Neuronal stem cell (in vitro differentiated cells): ENCODE data around the gene NRXN3.

Experiments used
- DNase-seq: peaks from one replicate; pipeline ENCODE4 v3.0.0-alpha.2; 2013; ENCODE audit warnings: low spot score
- H2AFZ ChIP-seq: one replicate; pipeline ENCODE4 v1.6.1; 2013; ENCODE audit warnings: mild to moderate bottlenecking, low read length, inconsistent platforms
- H2AK5ac ChIP-seq: 2 replicates; pipeline ENCODE4 v1.6.1; 2013; ENCODE audit warnings: low read depth, mild to moderate bottlenecking, inconsistent platforms, low read length, moderate library complexity, mixed read lengths
- H2BK120ac ChIP-seq: 2 replicates; pipeline ENCODE4 v1.6.1; 2013; ENCODE audit warnings: low read depth, mild to moderate bottlenecking, inconsistent platforms, low read length, moderate library complexity, mixed read lengths
- H2BK12ac ChIP-seq: one replicate; pipeline ENCODE4 v1.6.1; 2013; ENCODE audit warnings: low read length, inconsistent platforms
- H2BK15ac ChIP-seq: 2 replicates; pipeline ENCODE4 v1.6.1; 2013; ENCODE audit warnings: mild to moderate bottlenecking, low read length, inconsistent platforms, mixed read lengths
- H2BK5ac ChIP-seq: one replicate; pipeline ENCODE4 v1.6.1; 2013; ENCODE audit warnings: inconsistent platforms, mild to moderate bottlenecking, low read length, moderate library complexity
- H3K14ac ChIP-seq: one replicate; pipeline ENCODE4 v1.6.1; 2013; ENCODE audit warnings: low read length, inconsistent platforms
- H3K18ac ChIP-seq: 2 replicates; pipeline ENCODE4 v1.6.1; 2013; ENCODE audit warnings: low read length, inconsistent platforms
- H3K23ac ChIP-seq: 2 replicates; pipeline ENCODE4 v1.6.1; 2013; ENCODE audit warnings: low read depth, mild to moderate bottlenecking, mixed read lengths, low read length, inconsistent platforms; ENCODE audit not compliant: poor library complexity
- H3K27ac ChIP-seq: replicated peaks from 3 replicates; pipeline ENCODE4 v1.5.1; 2013; ENCODE audit warnings: low read length, inconsistent platforms
- H3K27me3 ChIP-seq, 3 experiments: 2 replicates each; pipeline ENCODE4 v1.6.1; 2013; ENCODE audit warnings: low read length in 3 of 3, mild to moderate bottlenecking in 2 of 3, inconsistent platforms in 1 of 3, low read depth in 1 of 3, mixed read lengths in 1 of 3, moderate library complexity in 1 of 3; ENCODE audit not compliant: control insufficient read depth in 3 of 3, insufficient read depth in 3 of 3
- H3K36me3 ChIP-seq, 2 donors: replicated peaks in 1 of 2; 2 replicates each; pipeline ENCODE4 v1.6.1; 2013; ENCODE audit warnings: low read length in 2 of 2; ENCODE audit not compliant: control insufficient read depth in 2 of 2, insufficient read depth in 2 of 2
- H3K4ac ChIP-seq: 2 replicates; pipeline ENCODE4 v1.6.1; 2013; ENCODE audit warnings: inconsistent platforms, mild to moderate bottlenecking, low read length, moderate library complexity
- H3K4me1 ChIP-seq, 2 donors: 1 replicate in 1 of 2; 2 replicates in 1 of 2; pipeline ENCODE4 v1.6.1; 2013; ENCODE audit warnings: low read length in 2 of 2, low read depth in 1 of 2; ENCODE audit not compliant: control insufficient read depth in 2 of 2, insufficient read depth in 1 of 2
- H3K4me2 ChIP-seq: one replicate; pipeline ENCODE4 v1.6.1; 2013; ENCODE audit warnings: mild to moderate bottlenecking, low read length, inconsistent platforms; ENCODE audit not compliant: insufficient read depth, poor library complexity, severe bottlenecking
- H3K4me3 ChIP-seq, 2 donors: 2 replicates each; pipeline ENCODE4 v1.5.1; 2013; ENCODE audit warnings: low read length in 2 of 2, mild to moderate bottlenecking in 2 of 2, inconsistent platforms in 1 of 2, moderate library complexity in 1 of 2
- H3K79me1 ChIP-seq: one replicate; pipeline ENCODE4 v1.6.1; 2013; ENCODE audit warnings: low read depth, mild to moderate bottlenecking, inconsistent platforms, low read length, moderate library complexity
- H3K9ac ChIP-seq: one replicate; pipeline ENCODE4 v1.6.1; 2013; ENCODE audit warnings: mild to moderate bottlenecking, low read depth, low read length, inconsistent platforms; ENCODE audit not compliant: poor library complexity
- H3K9me3 ChIP-seq, 2 donors: replicated peaks in 1 of 2; 2 replicates each; pipeline versions ENCODE3 to v1.6.1; 2013; ENCODE audit warnings: low read length in 2 of 2, mild to moderate bottlenecking in 2 of 2, inconsistent platforms in 1 of 2, low read depth in 1 of 2, mixed read lengths in 1 of 2, moderate library complexity in 1 of 2; ENCODE audit not compliant: control insufficient read depth in 2 of 2, insufficient read depth in 1 of 2
- H4K8ac ChIP-seq: one replicate; pipeline ENCODE4 v1.6.1; 2013; ENCODE audit warnings: low read depth, mild to moderate bottlenecking, inconsistent platforms, low read length, moderate library complexity
- H4K91ac ChIP-seq: one replicate; pipeline ENCODE4 v1.6.1; 2013; ENCODE audit warnings: low read length, low read depth, mild to moderate bottlenecking, inconsistent platforms; ENCODE audit not compliant: poor library complexity
- WGBS, 2 donors: extraction: QIAGEN DNeasy Blood & Tissue Kit; methylation state at CpG; one replicate each; pipeline ENCODE4 v1.1.7; 2013; ENCODE audit warnings: missing lambda C conversion rate in 2 of 2, mixed read lengths in 1 of 2; ENCODE audit not compliant: insufficient read length in 2 of 2, insufficient replicate concordance in 1 of 2; ENCODE audit errors: extremely low coverage in 2 of 2; 5-methylcytosine and 5-hydroxymethylcytosine counted together

Gene NRXN3

GRCh38 chr14:78143489-78144145 is 26.6 kb upstream of the NRXN3 start:
- H3K27me3 ChIP-seq: no peaks in the 10 kb centered on the region
- no CpG with 5 or more reads among the region's 7 CpGs for WGBS, 2 donors
- no peak overlapping the region for H2BK12ac ChIP-seq
- no peak overlapping the region for H3K9ac ChIP-seq
- H3K36me3 ChIP-seq: no peaks in the 10 kb centered on the region
- H3K79me1 ChIP-seq: no peaks in the 10 kb centered on the region
- no peak overlapping the region for H3K4me3 ChIP-seq
- H4K91ac ChIP-seq: no peak overlapping the region
- no peak overlapping the region for H3K18ac ChIP-seq
- H3K9me3 ChIP-seq: no peaks in the 10 kb centered on the region
- no peak overlapping the region for H2AK5ac ChIP-seq
- H3K23ac ChIP-seq: no peak overlapping the region
- H3K27ac ChIP-seq: no peak overlapping the region
- no peak overlapping the region for H3K4me2 ChIP-seq
- no peak overlapping the region for H3K4ac ChIP-seq
- H2BK120ac ChIP-seq: no peak overlapping the region
- H2BK15ac ChIP-seq: no peak overlapping the region
- no peak overlapping the region for H2AFZ ChIP-seq
- H4K8ac ChIP-seq: no peak overlapping the region
- DNase-seq: no peak
- H2BK5ac ChIP-seq: no peak overlapping the region
- H3K4me1 ChIP-seq: no peaks in the 10 kb centered on the region
- H3K14ac ChIP-seq: no peak overlapping the region

GRCh38 chr14:78152201-78153063 is 17.7 kb upstream of the NRXN3 start:
- H2BK5ac ChIP-seq: no peak overlapping the region
- no peak overlapping the region for H3K4me3 ChIP-seq
- no peak overlapping the region for H3K14ac ChIP-seq
- no peaks in the 10 kb centered on the region for H3K4me1 ChIP-seq
- H3K4me2 ChIP-seq: no peak overlapping the region
- no peak overlapping the region for H3K27ac ChIP-seq
- no peak overlapping the region for H3K9ac ChIP-seq
- no CpG with 5 or more reads among the region's 14 CpGs for WGBS, 2 donors
- H4K91ac ChIP-seq: no peak overlapping the region
- no peak overlapping the region for H2BK15ac ChIP-seq
- no peaks in the 10 kb centered on the region for H3K9me3 ChIP-seq
- H3K23ac ChIP-seq: no peak overlapping the region
- H3K4ac ChIP-seq: no peak overlapping the region
- no peak overlapping the region for H4K8ac ChIP-seq
- H2BK12ac ChIP-seq: no peak overlapping the region
- H3K27me3 ChIP-seq: no peaks in the 10 kb centered on the region
- DNase-seq: no peak
- H3K18ac ChIP-seq: no peak overlapping the region
- no peak overlapping the region for H2AK5ac ChIP-seq
- no peak overlapping the region for H2BK120ac ChIP-seq
- H2AFZ ChIP-seq: no peak overlapping the region
- no peaks in the 10 kb centered on the region for H3K36me3 ChIP-seq
- no peaks in the 10 kb centered on the region for H3K79me1 ChIP-seq

- H3K4me2 ChIP-seq: no peak overlapping the region
- no peaks in the 10 kb centered on the region for H3K4me1 ChIP-seq
- no peak overlapping the region for H2AK5ac ChIP-seq
- no peaks in the 10 kb centered on the region for H3K27me3 ChIP-seq
- H3K18ac ChIP-seq: no peak overlapping the region
- H2BK5ac ChIP-seq: no peak overlapping the region
- H3K14ac ChIP-seq: no peak overlapping the region
- no peak overlapping the region for H2AFZ ChIP-seq
- no peak overlapping the region for H2BK120ac ChIP-seq
- no peaks in the 10 kb centered on the region for H3K79me1 ChIP-seq
- H3K4me3 ChIP-seq: no peak overlapping the region
- no peak overlapping the region for H3K9ac ChIP-seq
- no peak overlapping the region for H2BK12ac ChIP-seq
- DNase-seq: no peak
- H2BK15ac ChIP-seq: no peak overlapping the region
- no peak overlapping the region for H3K23ac ChIP-seq
- no peaks in the 10 kb centered on the region for H3K9me3 ChIP-seq
- H4K91ac ChIP-seq: no peak overlapping the region
- no peaks in the 10 kb centered on the region for H3K36me3 ChIP-seq
- H3K4ac ChIP-seq: no peak overlapping the region
- no peak overlapping the region for H3K27ac ChIP-seq
- H4K8ac ChIP-seq: no peak overlapping the region
These were observed 17.2 kb upstream of the NRXN3 start for GRCh38 chr14:78153064-78153341.

- no peak for DNase-seq
- no peak overlapping the region for H4K8ac ChIP-seq
- H3K18ac ChIP-seq: no peak overlapping the region
- no peak overlapping the region for H2BK5ac ChIP-seq
- H3K27ac ChIP-seq: no peak overlapping the region
- no peak overlapping the region for H2BK15ac ChIP-seq
- no peak overlapping the region for H3K9ac ChIP-seq
- H2AK5ac ChIP-seq: no peak overlapping the region
- no peak overlapping the region for H3K4ac ChIP-seq
- H4K91ac ChIP-seq: no peak overlapping the region
- H3K4me2 ChIP-seq: no peak overlapping the region
- no peaks in the 10 kb centered on the region for H3K36me3 ChIP-seq
- H3K79me1 ChIP-seq: no peaks in the 10 kb centered on the region
- no peaks in the 10 kb centered on the region for H3K9me3 ChIP-seq
- H2BK12ac ChIP-seq: no peak overlapping the region
- no peak overlapping the region for H3K23ac ChIP-seq
- no peak overlapping the region for H3K4me3 ChIP-seq
- no peaks in the 10 kb centered on the region for H3K4me1 ChIP-seq
- no peaks in the 10 kb centered on the region for H3K27me3 ChIP-seq
- H3K14ac ChIP-seq: no peak overlapping the region
- H2BK120ac ChIP-seq: no peak overlapping the region
- WGBS, 2 donors: no CpG with 5 or more reads among the region's 2 CpGs
- no peak overlapping the region for H2AFZ ChIP-seq
These were observed 15.3 kb upstream of the NRXN3 start for GRCh38 chr14:78154827-78155226.
